HG03280 (cell line): ENCODE measurements around the gene MTREX.

Experiments used
- ATAC-seq: cut with Tn5 transposase; IDR thresholded peaks from one replicate; pipeline ENCODE4 v1.9.1; 2021; ENCODE audit warnings: mild to moderate bottlenecking, moderate library complexity; ENCODE audit not compliant: unreplicated experiment

MTREX gene

DNA sequence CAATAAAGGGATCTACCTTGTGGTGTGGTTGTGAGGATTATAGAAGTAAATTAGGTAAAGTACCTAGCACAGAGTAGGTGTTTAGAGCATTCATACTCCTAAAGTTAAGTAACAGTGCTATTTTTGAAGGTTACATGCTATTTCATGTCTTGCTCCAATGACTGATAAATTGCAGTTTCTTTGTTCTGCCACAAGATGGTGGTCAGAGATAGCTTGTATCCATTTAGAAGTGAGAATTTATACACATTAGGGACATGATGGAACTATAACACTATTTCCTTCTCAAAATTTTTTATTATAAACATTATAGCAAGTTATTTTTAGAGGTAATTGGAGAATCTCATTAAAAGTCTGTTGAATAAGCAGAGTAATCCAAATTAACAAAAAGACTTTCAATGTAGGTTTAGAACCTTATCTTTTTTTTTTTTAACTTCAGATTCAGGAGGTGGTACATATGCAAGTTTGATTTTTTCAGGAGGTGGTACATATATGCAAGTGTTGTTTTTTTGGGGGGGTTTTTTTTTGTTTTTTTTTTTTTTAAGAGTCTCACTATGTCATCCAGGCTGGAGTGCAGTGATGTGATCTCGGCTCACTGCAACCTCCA is 17.1 kb downstream of the MTREX start:
- no peak for ATAC-seq

DNA sequence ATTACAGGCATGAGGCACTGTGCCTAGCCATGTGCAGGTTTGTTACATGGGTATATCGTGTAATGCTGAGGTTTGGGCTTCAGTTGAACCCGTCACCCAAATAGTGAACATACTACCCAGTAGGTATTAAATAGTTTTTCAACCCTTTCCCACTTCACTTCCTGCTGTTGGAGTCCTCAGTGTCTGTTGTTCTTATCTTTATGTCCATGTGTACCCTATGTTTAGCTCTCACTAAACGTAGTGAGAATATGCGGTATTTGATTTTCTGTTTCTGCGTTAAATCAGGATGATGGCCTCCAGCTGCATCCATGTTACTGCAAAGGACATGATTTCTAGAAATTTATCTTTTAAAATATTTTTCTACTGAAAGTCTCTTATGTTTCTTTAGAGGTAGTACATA is 17.8 kb downstream of the MTREX start:
- ATAC-seq, result no peak

DNA sequence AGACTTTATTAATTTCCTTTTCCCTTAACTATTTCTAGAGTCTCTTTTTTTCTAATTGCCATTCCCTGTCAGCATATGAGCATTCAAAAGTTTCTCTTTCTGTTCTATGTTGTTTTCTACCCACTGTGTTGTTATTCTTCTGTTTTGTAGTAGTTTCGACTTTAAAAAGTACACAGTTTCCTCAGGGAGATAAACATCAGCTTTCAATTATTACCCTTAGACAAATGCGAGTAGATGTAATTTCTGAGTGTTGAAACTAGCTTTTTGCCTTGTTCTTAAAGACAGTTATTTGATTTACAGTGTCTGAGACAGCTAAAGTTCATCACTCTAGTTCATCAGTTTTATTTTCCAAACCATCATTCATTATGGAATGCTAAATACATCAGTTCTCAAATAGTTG is 19.5 kb downstream of the MTREX start:
- no peak for ATAC-seq

DNA sequence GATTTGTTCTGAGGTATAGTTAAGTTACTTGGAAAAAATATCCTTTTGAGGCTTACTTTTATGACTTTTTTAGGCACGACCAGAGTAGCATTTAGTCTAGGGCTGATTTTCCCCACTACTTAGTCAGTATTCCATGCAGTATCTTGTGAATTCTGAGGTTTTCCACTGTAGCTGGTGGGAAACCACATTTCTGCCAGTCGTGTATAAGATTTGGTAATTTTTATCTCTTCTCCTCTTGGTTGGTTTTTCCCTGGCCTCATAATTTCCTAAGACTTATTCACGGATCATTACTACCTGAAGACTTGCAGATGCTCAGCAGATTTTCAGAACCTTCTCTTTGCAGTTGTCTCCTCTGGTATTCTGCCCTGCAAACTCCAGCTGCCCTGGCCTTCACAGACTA is 23.5 kb downstream of the MTREX start:
- no peak for ATAC-seq

DNA sequence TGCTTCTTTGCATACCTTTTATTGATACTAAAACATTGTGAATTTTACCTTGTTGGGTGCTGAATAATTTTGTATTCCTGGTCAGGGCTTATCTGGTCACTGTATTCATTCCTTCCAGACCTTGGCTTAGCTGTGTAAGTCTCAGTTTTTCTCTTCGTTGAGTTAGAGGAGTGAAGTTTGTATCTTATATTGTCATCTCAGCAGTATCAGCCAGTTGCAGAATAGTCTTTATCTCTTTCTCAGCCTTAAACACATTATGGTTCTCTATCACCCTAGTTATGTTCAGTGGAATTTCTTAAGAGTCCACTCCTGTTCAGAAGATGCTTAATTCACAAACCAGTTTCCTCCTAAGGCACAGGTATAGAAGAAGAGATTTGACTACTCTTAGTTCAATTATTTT is 25.2 kb downstream of the MTREX start:
- ATAC-seq, result no peak

DNA sequence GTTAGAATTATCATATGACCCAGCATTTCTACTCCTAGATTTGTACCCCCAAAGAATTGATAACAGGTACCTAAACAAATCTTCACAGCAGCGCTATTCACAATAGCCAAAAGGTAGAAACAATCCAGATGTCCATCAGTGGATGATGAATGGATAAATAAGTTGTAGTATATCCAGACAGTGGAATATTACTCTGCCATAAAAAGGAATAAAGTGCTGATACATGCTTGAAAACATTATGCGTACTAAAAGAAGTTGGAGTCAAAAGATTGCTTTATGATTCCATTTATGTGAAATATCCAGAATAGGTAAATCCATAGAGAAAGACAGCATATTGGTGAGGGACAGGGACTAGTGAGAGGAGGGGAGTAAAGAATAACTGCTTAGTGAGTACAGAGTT is 26.0 kb downstream of the MTREX start:
- ATAC-seq, result no peak

DNA sequence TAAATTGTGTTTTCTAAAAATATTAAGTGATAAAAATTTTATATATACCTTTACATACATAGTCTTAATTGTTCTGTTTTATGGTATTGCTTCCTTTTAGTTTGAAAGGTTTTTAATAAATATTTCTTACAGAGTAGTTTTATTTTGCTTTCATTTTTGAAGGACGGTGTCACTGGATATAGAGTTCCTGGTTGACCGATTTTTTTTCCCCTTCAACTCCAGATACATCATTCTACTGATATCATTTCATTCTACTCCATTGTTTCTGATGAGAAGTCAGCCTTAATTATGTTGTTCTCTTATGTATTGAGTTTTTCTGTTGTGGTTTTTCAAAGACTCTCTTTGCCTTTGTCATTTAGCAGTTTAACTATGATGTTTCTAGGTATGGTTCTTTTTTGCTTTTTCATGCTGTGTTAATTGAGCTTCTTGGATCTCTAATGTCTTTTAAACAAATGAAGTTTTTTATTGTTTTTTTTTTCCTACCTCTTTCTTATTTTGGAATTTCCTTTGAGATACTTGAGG is 30.4 kb downstream of the MTREX start:
- ATAC-seq, result no peak

DNA sequence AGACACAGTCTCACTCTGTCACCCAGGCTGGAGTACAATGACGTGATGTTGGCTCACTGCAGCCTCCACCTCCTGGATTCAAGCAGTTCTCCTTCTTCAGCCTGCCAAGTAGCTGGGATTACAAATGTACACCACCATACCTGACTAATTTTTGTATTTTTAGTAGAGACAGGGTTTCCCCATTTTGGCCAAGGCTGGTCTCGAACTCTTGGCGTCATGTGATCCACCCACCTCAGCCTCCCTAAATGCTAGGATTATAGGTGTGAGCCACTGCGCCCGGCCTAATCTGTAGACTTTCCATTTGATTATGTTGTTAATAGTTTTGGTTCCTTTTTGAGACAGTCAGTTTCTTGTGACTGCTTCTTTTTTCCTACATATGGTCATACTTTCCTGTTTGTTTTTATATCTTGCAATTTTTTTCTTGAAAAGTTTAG is 31.0 kb downstream of the MTREX start:
- ATAC-seq, result peak; percentile 61

DNA sequence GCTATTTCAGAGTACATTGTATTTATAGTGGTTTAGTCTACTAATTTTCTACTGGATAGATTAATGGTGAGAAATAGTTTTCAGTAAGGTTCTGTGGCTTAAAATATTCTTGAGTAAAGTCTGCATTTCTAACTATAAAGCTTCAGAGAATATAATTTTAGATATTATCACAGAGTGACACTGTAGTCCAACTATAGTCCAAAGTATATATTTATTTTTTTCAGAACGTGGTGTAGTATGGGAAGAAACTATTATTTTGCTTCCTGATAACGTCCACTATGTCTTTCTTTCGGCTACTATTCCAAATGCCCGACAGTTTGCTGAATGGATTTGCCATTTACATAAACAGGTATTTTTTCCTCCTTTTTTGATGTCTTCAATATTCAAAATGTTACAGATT is 35.3 kb downstream of the MTREX start:
- ATAC-seq, result no peak

DNA sequence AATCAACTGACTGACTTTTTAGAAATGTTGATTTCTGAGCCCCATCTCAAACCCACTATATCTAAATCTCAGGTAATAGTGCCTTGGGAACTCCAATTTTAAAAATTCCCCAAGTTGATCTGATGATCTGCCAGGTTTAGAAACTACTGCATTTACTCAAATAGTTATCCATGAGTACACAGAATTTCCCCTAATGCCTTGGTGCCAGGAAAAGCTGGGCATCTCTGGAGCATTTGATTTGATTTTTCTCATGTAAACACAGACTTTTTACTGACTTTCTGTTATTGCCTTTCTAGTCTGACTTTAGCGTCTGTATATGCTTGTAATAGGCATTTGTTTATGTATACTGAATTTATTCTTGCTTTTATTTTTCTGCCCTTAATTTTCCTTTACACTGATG is 35.8 kb downstream of the MTREX start:
- ATAC-seq, result no peak

DNA sequence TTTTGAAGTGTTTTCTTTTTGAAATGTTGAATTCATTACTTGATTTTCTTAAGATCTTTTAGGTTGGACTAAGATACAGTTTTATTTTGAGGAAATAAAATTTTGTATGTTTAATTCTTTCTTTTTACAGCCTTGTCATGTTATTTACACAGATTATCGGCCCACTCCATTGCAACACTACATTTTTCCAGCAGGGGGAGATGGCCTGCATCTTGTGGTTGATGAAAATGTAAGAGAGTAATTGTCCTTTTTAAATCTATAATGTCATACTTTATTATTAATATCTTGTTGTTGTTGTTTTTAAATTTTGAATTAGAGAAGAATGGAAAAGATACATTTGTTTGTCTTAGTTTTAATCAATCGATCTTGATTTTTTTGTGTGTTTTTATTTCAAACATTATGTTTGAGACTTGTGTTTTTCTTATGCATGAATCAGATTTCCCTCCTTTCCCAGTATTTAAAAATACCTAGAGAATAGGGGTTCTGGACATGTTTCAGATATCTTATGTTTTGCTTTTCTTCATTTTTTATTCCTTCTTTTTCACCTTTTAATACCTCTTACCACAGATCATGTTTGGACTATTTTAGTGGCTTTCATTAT is 36.7 kb downstream of the MTREX start:
- no peak for ATAC-seq

DNA sequence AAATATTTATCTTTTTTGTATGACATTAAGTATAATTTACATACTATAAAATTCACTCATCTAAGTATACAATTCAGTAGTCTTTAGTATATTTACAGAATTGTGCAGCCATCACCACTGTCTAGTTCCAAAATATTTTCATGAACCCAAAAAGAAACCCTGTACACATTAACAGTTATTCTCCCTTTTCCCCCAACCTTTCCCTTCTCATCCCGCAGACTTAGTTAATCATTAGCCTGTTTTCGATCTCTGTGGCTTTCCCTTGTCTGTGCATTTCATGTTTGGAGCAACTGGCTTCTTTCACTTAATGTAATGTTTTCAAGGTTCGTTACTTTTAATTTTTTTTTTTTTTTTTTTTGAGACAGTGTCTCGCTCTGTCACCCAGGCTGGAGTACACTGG is 37.5 kb downstream of the MTREX start:
- no peak for ATAC-seq

DNA sequence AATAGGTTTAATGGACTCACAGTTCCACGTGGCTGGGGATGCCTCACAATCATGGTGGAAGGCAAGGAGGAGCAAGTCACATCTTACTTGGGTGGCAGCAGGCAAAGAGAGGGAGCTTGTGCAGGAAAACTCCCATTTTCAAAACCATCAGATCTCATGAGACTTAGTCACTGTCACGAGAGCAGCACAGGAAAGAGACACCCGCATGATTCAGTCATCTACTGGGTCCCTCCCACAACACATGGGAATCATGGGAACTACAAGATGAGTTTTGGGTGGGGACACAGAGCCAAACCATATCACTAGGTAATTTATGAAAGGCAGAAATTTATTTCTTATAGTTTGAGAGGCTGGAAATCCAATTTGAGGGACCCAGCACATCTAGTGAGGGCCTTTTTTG is 40.0 kb downstream of the MTREX start:
- no peak for ATAC-seq

DNA sequence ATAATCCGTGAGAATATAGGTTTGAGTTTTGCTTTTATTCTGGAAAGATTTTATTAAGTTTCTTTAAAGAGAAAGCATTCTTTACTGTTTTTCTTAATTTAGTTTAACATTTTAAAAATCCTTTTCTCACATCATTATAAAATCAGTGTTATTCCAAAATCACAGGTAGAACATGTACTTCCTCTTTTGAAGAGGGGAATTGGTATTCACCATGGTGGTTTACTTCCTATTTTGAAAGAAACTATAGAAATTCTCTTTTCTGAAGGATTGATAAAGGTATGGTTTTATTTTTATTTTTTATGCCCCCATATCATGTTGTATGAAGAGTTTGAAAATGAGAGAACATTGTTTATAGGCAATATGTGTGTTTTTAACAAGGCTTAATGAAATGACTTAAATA is 43.0 kb downstream of the MTREX start:
- no peak for ATAC-seq

DNA sequence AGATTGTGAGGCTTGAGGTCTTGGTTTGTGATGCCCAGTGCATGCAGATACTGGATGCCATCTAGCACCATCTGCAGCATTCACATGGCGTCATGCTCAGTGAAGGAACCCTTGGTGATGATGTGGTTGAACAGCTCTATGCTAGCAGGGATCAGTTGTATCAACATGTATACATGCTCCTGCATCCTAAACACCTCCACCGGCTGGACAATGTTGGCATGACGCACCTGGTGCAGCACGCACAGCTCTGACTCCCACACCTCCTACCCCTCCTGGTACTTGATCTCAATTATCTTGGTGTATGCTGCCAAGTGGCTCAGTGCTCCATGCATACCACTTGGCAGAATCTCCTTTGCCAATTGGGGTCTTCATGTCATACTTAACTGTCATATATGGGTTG is 49.1 kb downstream of the MTREX start:
- ATAC-seq, result no peak

DNA sequence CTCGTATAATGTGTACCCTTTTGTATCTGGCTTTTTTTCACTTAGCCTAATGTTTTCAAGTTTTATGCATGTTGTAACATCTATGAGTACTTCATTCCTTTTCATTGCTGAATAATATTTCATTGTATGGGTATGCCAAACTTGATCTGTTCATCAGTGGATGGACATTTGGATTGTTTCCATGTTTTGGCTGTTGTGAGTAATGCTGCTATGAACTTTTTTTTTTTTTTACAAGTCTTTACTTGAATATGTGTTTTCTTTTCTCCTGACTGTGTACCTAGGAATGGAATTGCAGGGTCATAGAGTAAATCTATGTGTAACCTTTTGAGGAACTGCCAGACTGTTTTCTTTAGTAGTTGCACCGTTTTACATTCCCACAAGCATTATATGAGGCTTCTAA is 52.4 kb downstream of the MTREX start:
- ATAC-seq, result no peak

DNA sequence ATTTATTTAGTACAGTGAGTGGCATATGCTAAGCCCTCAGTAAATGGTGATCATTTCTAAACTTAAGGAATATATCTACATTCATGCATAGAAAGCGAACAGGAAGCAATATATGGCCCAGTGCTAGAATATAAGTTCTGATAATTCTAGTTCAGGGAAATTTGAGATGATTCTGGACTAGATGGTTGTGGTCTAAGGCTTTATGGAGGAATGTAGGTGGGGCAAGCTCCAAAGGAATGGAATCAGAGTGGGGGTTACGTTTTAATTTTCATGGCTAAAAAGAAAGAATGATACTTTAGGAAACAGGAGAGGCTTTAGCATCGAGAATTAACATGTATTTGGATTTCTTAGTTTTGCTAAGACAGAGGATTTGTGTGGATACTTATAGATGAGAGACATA is 56.1 kb downstream of the MTREX start:
- ATAC-seq, result no peak

DNA sequence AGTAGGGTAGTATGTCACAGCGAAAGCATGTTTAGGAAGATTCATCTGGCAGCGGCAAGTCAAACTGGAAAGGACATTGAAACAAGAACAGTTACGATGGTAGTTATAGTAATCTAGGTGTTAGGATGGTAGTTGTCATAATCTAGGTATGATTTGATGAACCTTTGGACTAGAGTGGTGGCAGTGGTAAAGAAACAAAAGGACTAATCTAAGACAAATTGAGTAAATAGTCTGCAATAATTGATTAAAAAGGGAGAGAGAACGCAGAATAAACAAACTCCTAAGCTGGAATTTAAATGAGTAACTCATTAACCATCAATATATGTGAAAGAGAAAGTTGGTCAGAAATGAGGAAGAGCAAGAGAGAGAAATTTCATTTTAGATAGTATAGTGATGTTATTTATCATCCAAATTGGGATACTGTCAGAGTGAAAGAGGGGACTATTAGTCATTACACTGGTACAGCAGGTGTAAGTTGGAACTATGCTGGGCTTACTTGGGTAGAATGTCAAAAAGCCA is 56.8 kb downstream of the MTREX start:
- ATAC-seq, result peak; percentile 92

DNA sequence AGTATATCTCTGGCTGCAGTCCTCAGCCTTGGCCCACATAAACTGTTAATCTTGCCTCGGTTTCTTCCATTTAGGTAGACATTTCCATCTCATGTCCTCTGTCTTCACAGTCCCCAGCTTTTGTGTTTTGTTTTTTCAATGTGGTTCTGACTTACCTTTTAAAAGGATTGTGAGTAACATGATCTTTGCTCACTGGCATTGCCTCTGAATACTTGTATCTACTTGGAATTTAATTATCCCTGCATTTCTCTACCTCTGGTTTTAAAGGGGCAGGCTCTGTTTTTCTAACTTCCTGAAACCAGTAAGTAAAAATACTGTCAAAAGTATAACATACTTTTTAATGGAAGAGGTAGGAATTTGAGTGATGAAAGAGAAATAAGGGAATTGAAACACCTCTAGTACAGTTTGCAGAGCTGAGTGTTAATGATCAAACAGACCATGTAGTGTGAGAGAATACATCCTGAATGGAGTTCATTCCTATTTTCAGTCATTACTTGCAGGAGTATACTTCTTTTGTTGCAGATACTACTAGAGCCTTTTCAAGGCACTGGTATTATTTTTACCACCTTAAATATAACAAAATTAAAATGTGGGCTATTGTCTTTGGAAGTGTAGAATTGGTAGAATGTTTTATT is 62.6 kb downstream of the MTREX start:
- no peak for ATAC-seq

DNA sequence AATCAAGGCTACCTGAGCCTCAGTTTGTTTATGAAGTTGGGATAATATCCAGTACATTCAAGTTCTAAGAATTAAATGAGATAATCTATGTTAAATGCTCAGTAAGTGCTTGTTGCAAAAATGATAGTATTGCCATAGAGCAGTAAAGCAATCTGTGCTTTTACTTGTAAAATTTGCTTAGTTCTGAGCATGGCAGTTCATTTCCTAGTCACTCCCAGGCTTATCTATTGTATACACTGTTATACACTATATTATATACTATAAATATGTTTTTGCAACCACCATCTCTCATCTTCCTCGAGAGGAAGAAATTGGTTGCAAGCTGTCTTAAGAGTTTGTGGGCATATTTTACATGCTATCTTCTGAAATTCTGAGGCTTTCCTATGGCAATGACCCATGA is 63.4 kb downstream of the MTREX start:
- no peak for ATAC-seq

DNA sequence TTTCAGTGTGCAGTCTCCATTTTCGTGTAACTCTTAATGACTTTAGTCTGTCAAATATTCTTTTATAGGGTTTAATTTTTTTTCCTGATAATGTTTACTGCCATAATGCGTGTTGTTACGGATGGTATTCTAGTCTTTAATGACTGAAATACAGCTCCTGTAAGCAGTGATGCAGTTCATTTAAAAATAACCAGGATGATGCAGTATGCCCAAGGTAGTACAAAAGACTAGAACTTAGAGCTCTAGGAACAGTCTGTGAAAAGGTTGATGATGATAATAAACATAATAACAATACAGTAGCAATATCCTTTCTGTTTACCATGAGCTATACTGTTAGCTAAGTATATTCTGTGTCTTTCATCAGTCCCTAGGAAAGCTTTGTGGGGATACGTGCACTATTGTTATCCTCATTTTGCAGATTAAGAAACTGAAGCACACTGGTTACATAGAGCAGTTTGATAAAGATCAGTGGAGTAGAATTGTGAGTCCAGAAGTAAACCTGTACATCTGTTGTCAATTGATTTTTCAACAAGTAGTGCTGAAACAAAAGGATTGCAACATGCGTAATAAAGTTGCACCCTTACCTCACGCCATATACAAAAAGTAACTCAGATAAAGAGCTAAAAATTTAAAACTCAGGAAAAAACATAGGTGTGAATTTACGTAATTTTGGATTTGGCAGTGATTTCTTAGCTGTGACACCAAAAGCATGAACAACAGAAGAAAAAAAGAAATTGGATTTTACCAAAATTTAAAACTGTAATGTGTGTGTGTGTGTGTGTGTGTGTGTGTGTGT is 64.5 kb downstream of the MTREX start:
- ATAC-seq, result no peak
